ENCODE results near the gene PTTG1IP.

GRCh38 chr21:44804762-44805161 lies 68.7 kb downstream of the PTTG1IP start:
- TF ChIP-seq, protein P1, sequence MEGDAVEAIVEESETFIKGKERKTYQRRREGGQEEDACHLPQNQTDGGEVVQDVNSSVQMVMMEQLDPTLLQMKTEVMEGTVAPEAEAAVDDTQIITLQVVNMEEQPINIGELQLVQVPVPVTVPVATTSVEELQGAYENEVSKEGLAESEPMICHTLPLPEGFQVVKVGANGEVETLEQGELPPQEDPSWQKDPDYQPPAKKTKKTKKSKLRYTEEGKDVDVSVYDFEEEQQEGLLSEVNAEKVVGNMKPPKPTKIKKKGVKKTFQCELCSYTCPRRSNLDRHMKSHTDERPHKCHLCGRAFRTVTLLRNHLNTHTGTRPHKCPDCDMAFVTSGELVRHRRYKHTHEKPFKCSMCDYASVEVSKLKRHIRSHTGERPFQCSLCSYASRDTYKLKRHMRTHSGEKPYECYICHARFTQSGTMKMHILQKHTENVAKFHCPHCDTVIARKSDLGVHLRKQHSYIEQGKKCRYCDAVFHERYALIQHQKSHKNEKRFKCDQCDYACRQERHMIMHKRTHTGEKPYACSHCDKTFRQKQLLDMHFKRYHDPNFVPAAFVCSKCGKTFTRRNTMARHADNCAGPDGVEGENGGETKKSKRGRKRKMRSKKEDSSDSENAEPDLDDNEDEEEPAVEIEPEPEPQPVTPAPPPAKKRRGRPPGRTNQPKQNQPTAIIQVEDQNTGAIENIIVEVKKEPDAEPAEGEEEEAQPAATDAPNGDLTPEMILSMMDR (IDR thresholded peaks at IDR 0.05): no peak
- no peak for TF ChIP-seq POLR2A (IDR thresholded peaks at IDR 0.05)
